ENCODE results near the gene IFITM1.

DNA sequence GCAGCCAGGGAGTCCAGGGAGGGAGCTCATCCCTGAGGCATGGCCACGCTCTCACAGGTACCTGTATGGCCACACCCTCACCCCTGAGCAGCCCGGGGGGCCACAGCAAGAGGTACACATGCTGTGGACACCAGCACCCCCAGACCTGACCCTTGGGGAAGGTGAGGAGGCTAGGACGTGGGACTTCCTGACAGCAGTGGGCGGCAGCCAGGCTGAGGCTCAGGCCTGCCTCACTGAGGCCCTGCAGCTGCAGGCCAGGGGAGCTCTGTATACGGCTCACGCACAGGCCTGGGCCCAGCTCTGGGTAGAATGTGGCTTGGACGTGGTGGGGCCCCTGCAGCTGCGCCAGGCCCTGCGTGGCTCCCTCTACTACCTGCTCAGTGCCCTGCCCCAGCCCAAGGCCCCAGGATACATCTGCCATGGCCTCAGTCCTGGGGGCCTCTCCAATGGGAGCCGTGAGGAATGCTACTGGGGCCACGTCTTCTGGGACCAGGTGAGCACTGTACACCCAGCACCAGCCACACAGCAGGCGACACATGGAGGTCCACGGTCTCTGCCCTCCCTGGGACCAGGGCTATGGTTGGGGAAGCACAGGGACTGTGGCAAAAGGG lies 23.1 kb upstream of the IFITM1 start:
- TF ChIP-seq, protein P1, sequence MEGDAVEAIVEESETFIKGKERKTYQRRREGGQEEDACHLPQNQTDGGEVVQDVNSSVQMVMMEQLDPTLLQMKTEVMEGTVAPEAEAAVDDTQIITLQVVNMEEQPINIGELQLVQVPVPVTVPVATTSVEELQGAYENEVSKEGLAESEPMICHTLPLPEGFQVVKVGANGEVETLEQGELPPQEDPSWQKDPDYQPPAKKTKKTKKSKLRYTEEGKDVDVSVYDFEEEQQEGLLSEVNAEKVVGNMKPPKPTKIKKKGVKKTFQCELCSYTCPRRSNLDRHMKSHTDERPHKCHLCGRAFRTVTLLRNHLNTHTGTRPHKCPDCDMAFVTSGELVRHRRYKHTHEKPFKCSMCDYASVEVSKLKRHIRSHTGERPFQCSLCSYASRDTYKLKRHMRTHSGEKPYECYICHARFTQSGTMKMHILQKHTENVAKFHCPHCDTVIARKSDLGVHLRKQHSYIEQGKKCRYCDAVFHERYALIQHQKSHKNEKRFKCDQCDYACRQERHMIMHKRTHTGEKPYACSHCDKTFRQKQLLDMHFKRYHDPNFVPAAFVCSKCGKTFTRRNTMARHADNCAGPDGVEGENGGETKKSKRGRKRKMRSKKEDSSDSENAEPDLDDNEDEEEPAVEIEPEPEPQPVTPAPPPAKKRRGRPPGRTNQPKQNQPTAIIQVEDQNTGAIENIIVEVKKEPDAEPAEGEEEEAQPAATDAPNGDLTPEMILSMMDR (IDR thresholded peaks at IDR 0.05), result no peak
- no peak for TF ChIP-seq POLR2A (IDR thresholded peaks at IDR 0.05)
- TF ChIP-seq EP300 (IDR thresholded peaks at IDR 0.05), result no peak

Data from tibial nerve (tissue), 4 donors.